Cardiac muscle cell (in vitro differentiated cells and primary cell): ENCODE measurements around the gene MAIP1. TPM values are rescaled to one million over a fixed set of nuclear protein-coding genes. Genes with fewer than 3 reads are reported as not detected.
"Not testable (repeated sequence)": the region's sequence is repeated elsewhere in the genome, so short reads cannot be mapped to it uniquely, and the experiment has no call there.

Source experiments
- DNase-seq, 2 donors: peaks; one replicate each; pipeline versions ENCODE4 v3.0.0 to v3.0.0-alpha.2; 2010 to 2017; ENCODE audit warnings: low read depth in 1 of 2, low spot score in 1 of 2
- H3K27ac ChIP-seq: fragments of 200-600 bp; sonication (generic); 2 replicates; pipeline ENCODE4 v1.5.1; 2016
- H3K27me3 ChIP-seq: fragments of 200-600 bp; sonication (generic); 2 replicates; pipeline ENCODE4 v1.6.0; 2016; ENCODE audit warnings: control low read depth
- H3K36me3 ChIP-seq: fragments of 200-600 bp; sonication (generic); 2 replicates; pipeline ENCODE4 v1.5.1; 2016; ENCODE audit warnings: control low read depth
- H3K4me1 ChIP-seq: fragments of 200-600 bp; sonication (generic); 2 replicates; pipeline ENCODE4 v1.8.1; 2017; ENCODE audit warnings: low read depth, mild to moderate bottlenecking, mixed run types
- H3K4me3 ChIP-seq: fragments of 200-600 bp; sonication (generic); 2 replicates; pipeline ENCODE4 v1.5.1; 2016; ENCODE audit warnings: mild to moderate bottlenecking
- H3K9me3 ChIP-seq: fragments of 200-600 bp; sonication (generic); 2 replicates; pipeline ENCODE4 v1.5.1; 2017; ENCODE audit warnings: low read depth, mild to moderate bottlenecking, control low read depth
- polyA plus RNA-seq: library from polyadenylated mRNA; unstranded; fragments of >200 nt; fragmentation: Nextera tagmentation; extraction: Ambion mirVana; gene quantifications from 2 replicates; pipeline ENCODE4 v1.2.1, GENCODE V29; 2016
- total RNA-seq: library from RNA; depleted of rRNA; stranded (reverse); fragments of >200 nt; gene quantifications from 2 replicates; pipeline ENCODE4 v1.2.3, GENCODE V29; 2016
- TF ChIP-seq, protein P1 (sequence below): IDR thresholded peaks from 2 replicates; pipeline ENCODE4 v1.5.1; 2012; ENCODE audit warnings: low read depth, mild to moderate bottlenecking, low read length

Gene MAIP1
- total and polyA plus RNA-seq, 2 experiments from 2014 or later = 28.3 to 33.7 TPM

DNA sequence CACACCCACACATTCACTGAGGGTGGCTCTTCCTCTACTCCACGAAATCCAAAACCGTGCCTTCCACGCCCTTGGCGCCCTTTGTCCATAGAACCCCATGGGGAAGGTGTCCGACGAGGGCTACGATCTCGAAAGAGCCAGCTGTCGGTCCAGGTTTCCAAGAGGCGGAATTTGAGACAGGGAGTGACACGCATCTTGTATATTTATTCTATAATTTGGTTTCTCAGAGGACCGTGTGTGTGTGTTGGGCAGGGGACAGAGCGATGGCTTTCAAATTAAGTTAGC lies 43.6 kb upstream of the MAIP1 start:
- no peak for DNase-seq
- H3K4me3 ChIP-seq = peak overlapping the region; percentile 76
- TF ChIP-seq, protein P1, sequence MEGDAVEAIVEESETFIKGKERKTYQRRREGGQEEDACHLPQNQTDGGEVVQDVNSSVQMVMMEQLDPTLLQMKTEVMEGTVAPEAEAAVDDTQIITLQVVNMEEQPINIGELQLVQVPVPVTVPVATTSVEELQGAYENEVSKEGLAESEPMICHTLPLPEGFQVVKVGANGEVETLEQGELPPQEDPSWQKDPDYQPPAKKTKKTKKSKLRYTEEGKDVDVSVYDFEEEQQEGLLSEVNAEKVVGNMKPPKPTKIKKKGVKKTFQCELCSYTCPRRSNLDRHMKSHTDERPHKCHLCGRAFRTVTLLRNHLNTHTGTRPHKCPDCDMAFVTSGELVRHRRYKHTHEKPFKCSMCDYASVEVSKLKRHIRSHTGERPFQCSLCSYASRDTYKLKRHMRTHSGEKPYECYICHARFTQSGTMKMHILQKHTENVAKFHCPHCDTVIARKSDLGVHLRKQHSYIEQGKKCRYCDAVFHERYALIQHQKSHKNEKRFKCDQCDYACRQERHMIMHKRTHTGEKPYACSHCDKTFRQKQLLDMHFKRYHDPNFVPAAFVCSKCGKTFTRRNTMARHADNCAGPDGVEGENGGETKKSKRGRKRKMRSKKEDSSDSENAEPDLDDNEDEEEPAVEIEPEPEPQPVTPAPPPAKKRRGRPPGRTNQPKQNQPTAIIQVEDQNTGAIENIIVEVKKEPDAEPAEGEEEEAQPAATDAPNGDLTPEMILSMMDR = no peak
- H3K27ac ChIP-seq = peak overlapping the region; percentile 93
- no peaks in the 10 kb centered on the region for H3K9me3 ChIP-seq
- H3K36me3 ChIP-seq = no peaks in the 10 kb centered on the region
- peaks cover 3% of the 10 kb centered on the region for H3K4me1 ChIP-seq
- H3K27me3 ChIP-seq = no peaks in the 10 kb centered on the region

GRCh38 chr2:199912553-199913114 lies 42.7 kb upstream of the MAIP1 start:
- Histone ChIP-seq H3K27ac (peak overlapping the region; percentile 93), H3K4me3 (peak overlapping the region; percentile 76)
- H3K4me1 ChIP-seq, DNase-seq, H3K36me3 ChIP-seq, H3K27me3 ChIP-seq, H3K9me3 ChIP-seq: not testable (repeated sequence)

- TF ChIP-seq, protein P1 = no peak
- H3K27me3 ChIP-seq = no peaks in the 10 kb centered on the region
- H3K36me3 ChIP-seq = no peaks in the 10 kb centered on the region
- DNase-seq = no peak
- no peak overlapping the region for H3K4me3 ChIP-seq
- H3K4me1 ChIP-seq = peaks cover 3% of the 10 kb centered on the region
- no peaks in the 10 kb centered on the region for H3K9me3 ChIP-seq
- H3K27ac ChIP-seq = no peak overlapping the region
Measured at GRCh38 chr2:199914372-199914958, 40.9 kb upstream of the MAIP1 start.

- peaks cover 3% of the 10 kb centered on the region for H3K4me1 ChIP-seq
- DNase-seq = no peak
- no peaks in the 10 kb centered on the region for H3K9me3 ChIP-seq
- TF ChIP-seq, protein P1 = no peak
- H3K4me3 ChIP-seq = no peak overlapping the region
- H3K27me3 ChIP-seq = no peaks in the 10 kb centered on the region
- H3K36me3 ChIP-seq = no peaks in the 10 kb centered on the region
- no peak overlapping the region for H3K27ac ChIP-seq
Measured at GRCh38 chr2:199916980-199917379, 38.4 kb upstream of the MAIP1 start.

DNA sequence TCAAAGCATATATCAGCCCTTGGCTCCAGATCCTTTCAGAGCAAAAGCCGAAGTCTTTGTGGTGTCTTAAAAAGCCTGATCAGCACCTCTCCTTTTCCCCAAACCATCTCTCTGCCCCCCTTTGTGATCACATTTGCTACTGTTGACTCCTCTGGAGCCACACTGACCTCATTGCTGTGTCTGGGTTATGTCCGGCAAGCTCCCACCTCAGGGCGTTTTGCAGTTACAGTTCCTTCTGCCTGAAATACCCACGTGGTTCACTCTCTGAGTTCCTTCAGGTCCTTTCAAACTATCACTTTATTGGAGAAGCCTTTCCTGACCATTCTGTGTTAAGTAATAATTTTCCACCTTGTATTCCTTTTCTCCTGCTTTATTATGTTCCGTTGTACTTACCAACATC lies 32.5 kb upstream of the MAIP1 start:
- no peaks in the 10 kb centered on the region for H3K27me3 ChIP-seq
- H3K9me3 ChIP-seq = no peaks in the 10 kb centered on the region
- H3K36me3 ChIP-seq = peaks cover 3% of the 10 kb centered on the region
- peak overlapping the region; percentile 18 for H3K27ac ChIP-seq
- TF ChIP-seq, protein P1 = no peak
- peak in 1 of 2 donors; percentile 30 for DNase-seq
- no peaks in the 10 kb centered on the region for H3K4me1 ChIP-seq
- no peak overlapping the region for H3K4me3 ChIP-seq

- TF ChIP-seq, protein P1 = no peak
- Histone ChIP-seq H3K9me3 (no peaks in the 10 kb centered on the region), H3K27me3 (no peaks in the 10 kb centered on the region), H3K4me3 (no peak overlapping the region), H3K4me1 (no peaks in the 10 kb centered on the region), H3K27ac (no peak overlapping the region), H3K36me3 (peaks cover 3% of the 10 kb centered on the region)
- no peak for DNase-seq
Measured at GRCh38 chr2:199923924-199924323, 31.5 kb upstream of the MAIP1 start.
